Heart right ventricle (tissue), 16 donors: ENCODE measurements around the gene ADARB2. TPM values are rescaled to one million over a fixed set of nuclear protein-coding genes. Genes with fewer than 3 reads are reported as not detected.

ENCODE experiments used
- ATAC-seq, 8 donors: fragments of 200-7000 bp; cut with Tn5 transposase; one replicate each; pipeline ENCODE4 v1.9.1; 2020; ENCODE audit warnings: mild to moderate bottlenecking in 8 of 8, moderate library complexity in 8 of 8, moderate number of reproducible peaks in 1 of 8
- DNase-seq, 2 donors: peaks; one replicate each; pipeline ENCODE4 v3.0.0-alpha.2; 2020
- H3K27ac ChIP-seq, 10 donors: fragments of 200-600 bp; sonication (generic) in 2 of 10; one replicate each; pipeline versions ENCODE4 v1.5.0 to v1.8.0; 2020 to 2022; ENCODE audit warnings: mild to moderate bottlenecking in 3 of 10
- H3K27me3 ChIP-seq, 7 donors: fragments of 200-600 bp; one replicate each; pipeline ENCODE4 v1.8.0; 2021 to 2022; ENCODE audit warnings: mild to moderate bottlenecking in 2 of 7
- H3K36me3 ChIP-seq, 9 donors: fragments of 200-600 bp; sonication (generic) in 1 of 9; one replicate each; pipeline versions ENCODE4 v1.5.0 to v1.8.0; 2020 to 2022; ENCODE audit warnings: mild to moderate bottlenecking in 2 of 9
- H3K4me1 ChIP-seq, 9 donors: fragments of 200-600 bp; sonication (generic) in 1 of 9; one replicate each; pipeline versions ENCODE4 v1.5.0 to v1.8.0; 2020 to 2022; ENCODE audit warnings: mild to moderate bottlenecking in 4 of 9
- H3K4me3 ChIP-seq, 10 donors: fragments of 200-600 bp; sonication (generic) in 2 of 10; one replicate each; pipeline versions ENCODE4 v1.5.0 to v1.8.0; 2020 to 2022; ENCODE audit warnings: mild to moderate bottlenecking in 7 of 10, moderate library complexity in 2 of 10
- H3K9me3 ChIP-seq, 11 donors: fragments of 200-600 bp in 10 of 11; sonication (generic) in 2 of 11; one replicate each; pipeline versions ENCODE4 v1.5.0 to v1.8.0; 2013 to 2022; ENCODE audit warnings: mild to moderate bottlenecking in 2 of 11, control low read depth in 1 of 11, moderate library complexity in 1 of 11
- CTCF ChIP-seq, 9 donors: fragments of 200-600 bp; sonication (generic) in 2 of 9; IDR thresholded peaks; one replicate each; pipeline versions ENCODE4 v1.5.0 to v1.8.0; 2021 to 2022; ENCODE audit warnings: antibody characterized with exemption in 9 of 9, mild to moderate bottlenecking in 5 of 9, moderate library complexity in 1 of 9
- WGBS, 2 donors: extraction: QIAGEN DNeasy Blood & Tissue Kit; methylation state at CpG; one replicate each; pipeline ENCODE4 v1.1.7; 2013; ENCODE audit warnings: inconsistent platforms in 1 of 2; 5-methylcytosine and 5-hydroxymethylcytosine counted together
- intact Hi-C, 10 donors: fragments of 100-400 bp; cut with DNase I; formaldehyde crosslinking; loops; one replicate each; pipeline versions ENCODE4 v1.11.1 to v1.14.2; 2022
- polyA plus RNA-seq, 2 donors: library from polyadenylated mRNA; stranded (reverse); fragments of 200-250 nt; gene quantifications; one replicate each; pipeline ENCODE4 v1.2.3, GENCODE V29; 2013
- total RNA-seq, 10 donors: library from RNA; stranded (reverse); fragmentation: NEBNext Ultra II Directional in 3 of 10; extraction: Animal tissue kit (Norgen Biotek cat#: 25700) in 3 of 10; gene quantifications; one replicate each; pipeline versions ENCODE4 v1.2.1 to v1.2.4, GENCODE V29; 2021 to 2023
- donor health status: Arrhythmogenic right ventricular cardiomyopathy.
- donor health status: ischemic (EF 13 %, LVEDD 7.1; RV severe dilation, severe dysfunction).
- donor health status: healthy with polysubstance abuse.
- donor health status: DM: no; HTN: yes; CAD: no.
- donor health status: DM: no; HTN: no; CAD: no.
- donor health status: ischemic (EF 25% LVEDD 6.9; RV normal size, moderate dysfunction).
- donor health status: ischemic (EF 25% LVEDD 5.7; RV mildly dilated, moderate dysfunction).
- donor health status: healthy.
- donor health status: DM: yes; HTN: yes; CAD: no.
- donor health status: Ischemic cardiomyopathy.
- donor health status: ischemic (EF 35%, LVEDD 5.7; RV mildly dilated, moderate dysfunction).
- donor health status: nonischemic (EF 11% LVEDD 7.7; RV severe dilation, severe dysfunction).
- donor health status: DM: yes; HTN: yes; CAD: no.
- donor health status: PGD.
- donor health status: ischemic (EF 29% LVEDD 5.4; RV normal size, mild dysfunction).
- donor health status: nonischemic (EF 23%, LVEDD 6.1; RV moderate dilation, normal function).

Gene ADARB2
- total and polyA plus RNA-seq, 12 donors, result 0.08 to 0.47 (median 0.17) TPM; not detected in 2

GRCh38 chr10:1347525-1347924 lies 389.8 kb downstream of the ADARB2 start:
- Histone ChIP-seq H3K9me3 (no peaks in the 10 kb centered on the region), H3K27me3 (peaks cover 0 to 9% (median 0%) of the 10 kb centered on the region in 7 donors), H3K4me3 (no peak overlapping the region), H3K4me1 (peaks cover 0 to 4% (median 0%) of the 10 kb centered on the region in 9 donors), H3K36me3 (no peaks in the 10 kb centered on the region), H3K27ac (no peak overlapping the region)
- intact Hi-C loops, result no loop called here
- 89 to 93% methylated on average over 15 of the region's 15 CpGs for WGBS, 2 donors
- no peak for DNase-seq
- TF ChIP-seq CTCF (IDR thresholded peaks at IDR 0.05), result no peak
- no peak for ATAC-seq

GRCh38 chr10:1346201-1346600 lies 391.1 kb downstream of the ADARB2 start:
- Histone ChIP-seq H3K4me3 (no peak overlapping the region), H3K27ac (no peak overlapping the region), H3K36me3 (no peaks in the 10 kb centered on the region), H3K27me3 (peaks cover 0 to 9% (median 0%) of the 10 kb centered on the region in 7 donors), H3K9me3 (no peaks in the 10 kb centered on the region), H3K4me1 (peaks cover 0 to 4% (median 0%) of the 10 kb centered on the region in 9 donors)
- WGBS, 2 donors, result 89 to 93% methylated on average over 8 of the region's 8 CpGs
- ATAC-seq (no peak), DNase-seq (no peak)
- intact Hi-C loops, result no loop called here
- TF ChIP-seq CTCF (IDR thresholded peaks at IDR 0.05), result no peak

- ATAC-seq (no peak), DNase-seq (no peak)
- TF ChIP-seq CTCF (IDR thresholded peaks at IDR 0.05), result no peak
- 40 to 41% methylated on average over 4 of the region's 4 CpGs for WGBS, 2 donors
- Histone ChIP-seq H3K27me3 (peaks cover 0 to 9% (median 0%) of the 10 kb centered on the region in 7 donors), H3K4me1 (peaks cover 0 to 4% (median 0%) of the 10 kb centered on the region in 9 donors), H3K4me3 (no peak overlapping the region), H3K27ac (no peak overlapping the region), H3K9me3 (no peaks in the 10 kb centered on the region), H3K36me3 (no peaks in the 10 kb centered on the region)
- intact Hi-C loops, result no loop called here
Observed at GRCh38 chr10:1345368-1345767, 392.0 kb downstream of the ADARB2 start.

GRCh38 chr10:1344846-1345245 lies 392.5 kb downstream of the ADARB2 start:
- TF ChIP-seq CTCF (IDR thresholded peaks at IDR 0.05), result no peak
- Histone ChIP-seq H3K27ac (no peak overlapping the region), H3K9me3 (no peaks in the 10 kb centered on the region), H3K4me1 (peaks cover 0 to 4% (median 0%) of the 10 kb centered on the region in 9 donors), H3K4me3 (no peak overlapping the region), H3K27me3 (peaks cover 0 to 9% (median 0%) of the 10 kb centered on the region in 7 donors), H3K36me3 (no peaks in the 10 kb centered on the region)
- intact Hi-C loops, result no loop called here
- DNase-seq, result no peak
- 81 to 86% methylated on average over 17 of the region's 17 CpGs for WGBS, 2 donors
- ATAC-seq, result no peak
